HG02870 (cell line): Measurements from ENCODE around the gene RNF39.
"Not testable (repeated sequence)": the region's sequence is repeated elsewhere in the genome, so short reads cannot be mapped to it uniquely, and the experiment has no call there.

Experiments used
- ATAC-seq: cut with Tn5 transposase; IDR thresholded peaks from one replicate; pipeline ENCODE4 v1.9.1; 2021; ENCODE audit warnings: mild to moderate bottlenecking, moderate library complexity; ENCODE audit not compliant: unreplicated experiment

Gene RNF39

GRCh38 chr6:30075094-30075789, at the start of gene RNF39:
Gene RNF39 (minus strand): TSS chr6:30075769. CDS start chr6:30075585, 184 bp downstream.
- no peak for ATAC-seq

GRCh38 chr6:30122515-30122914, 46.9 kb upstream of the RNF39 start:
- ATAC-seq: no peak

GRCh38 chr6:30121446-30122366, 46.1 kb upstream of the RNF39 start:
- ATAC-seq: no peak

GRCh38 chr6:30118691-30119090, 43.1 kb upstream of the RNF39 start:
- ATAC-seq: not testable (repeated sequence)

- ATAC-seq: no peak
Observed at GRCh38 chr6:30116724-30117123, 41.2 kb upstream of the RNF39 start.

GRCh38 chr6:30113841-30114240, 38.3 kb upstream of the RNF39 start:
- ATAC-seq: no peak

GRCh38 chr6:30113003-30113759, 37.6 kb upstream of the RNF39 start, which contains the start of gene TRIM31:
Gene TRIM31 (minus strand): TSS chr6:30113090. CDS start chr6:30112805, 285 bp downstream.
- ATAC-seq: no peak

GRCh38 chr6:30112402-30112994, 36.9 kb upstream of the RNF39 start:
- no peak for ATAC-seq

- ATAC-seq: no peak
Observed at GRCh38 chr6:30111266-30111856, 35.8 kb upstream of the RNF39 start.

GRCh38 chr6:30104661-30105060, 29.1 kb upstream of the RNF39 start:
- no peak for ATAC-seq

- ATAC-seq: no peak
Observed at GRCh38 chr6:30103872-30104179, 28.3 kb upstream of the RNF39 start.

GRCh38 chr6:30102970-30103871, 27.7 kb upstream of the RNF39 start:
- peak; percentile 54 for ATAC-seq

- ATAC-seq: no peak
Observed at GRCh38 chr6:30102414-30102969, 26.9 kb upstream of the RNF39 start.

GRCh38 chr6:30101444-30102413, 26.2 kb upstream of the RNF39 start:
- peak; percentile 59 for ATAC-seq

- no peak for ATAC-seq
Observed at GRCh38 chr6:30100585-30101443, 25.2 kb upstream of the RNF39 start.

- ATAC-seq: no peak
Observed at GRCh38 chr6:30100154-30100553, 24.6 kb upstream of the RNF39 start.
